IPS DF 4.7 (cell line): ENCODE results near the gene STOM.

ENCODE experiments used
- DNase-seq: peaks from one replicate; pipeline ENCODE4 v3.0.0-alpha.2; 2013; ENCODE audit warnings: low spot score; ENCODE audit errors: extremely low read depth

The STOM gene

DNA sequence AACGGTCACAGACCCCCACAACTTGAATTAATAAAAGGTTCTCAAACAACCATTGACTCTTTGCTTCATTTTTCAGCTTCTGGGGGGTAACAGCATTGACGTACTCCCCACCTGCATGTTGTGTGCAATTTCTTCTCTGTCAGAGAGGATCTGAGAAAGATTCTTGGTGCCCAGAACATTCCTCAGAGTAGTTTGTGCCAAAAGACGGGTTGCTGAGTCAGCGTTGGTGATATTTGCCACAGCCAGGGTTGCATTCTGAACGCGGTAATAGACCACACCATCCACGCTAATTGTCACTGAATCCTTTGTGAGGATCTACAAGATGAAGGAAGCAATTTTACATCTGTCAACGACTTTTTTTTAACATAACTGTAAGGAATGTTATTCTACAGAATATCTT is 21.0 kb downstream of the STOM start:
- no peak for DNase-seq

DNA sequence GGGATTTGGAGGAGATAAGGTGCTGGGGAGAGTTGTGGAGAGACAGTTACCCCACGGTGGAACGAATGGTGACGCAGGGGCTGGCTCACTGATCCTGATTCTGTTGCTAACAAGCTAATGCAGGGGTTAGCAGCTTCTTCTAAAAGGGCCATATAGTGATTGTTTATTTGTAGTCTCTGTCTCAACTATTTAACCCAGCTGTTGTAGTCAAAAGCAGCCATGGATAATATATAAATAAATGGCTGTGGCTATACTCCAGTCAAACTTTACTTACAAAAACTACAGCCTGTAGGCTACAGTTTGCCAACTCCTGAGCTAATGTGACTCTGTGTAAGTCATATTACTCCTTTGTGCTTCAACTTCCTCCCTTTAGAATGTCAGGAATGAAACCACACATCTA is 21.8 kb downstream of the STOM start:
- no peak for DNase-seq

DNA sequence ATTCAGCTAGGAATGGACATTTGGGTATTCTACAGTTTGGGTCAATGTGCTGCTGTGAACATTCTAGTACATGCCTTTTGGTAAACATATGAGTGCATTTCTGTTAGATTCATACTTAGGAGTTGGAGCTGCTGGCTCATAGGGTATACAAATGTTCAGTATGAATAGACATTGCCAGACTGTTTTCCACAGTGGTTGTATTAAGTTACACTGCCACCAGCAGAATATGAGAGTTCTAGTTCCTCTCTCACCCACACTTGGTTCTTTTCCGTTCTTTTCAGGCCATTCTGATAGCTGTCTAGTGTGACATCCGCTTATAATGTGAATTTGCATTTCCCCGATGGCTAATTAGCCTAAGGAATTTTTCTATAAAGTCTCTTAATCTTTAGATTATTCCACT is 25.0 kb downstream of the STOM start:
- no peak for DNase-seq

DNA sequence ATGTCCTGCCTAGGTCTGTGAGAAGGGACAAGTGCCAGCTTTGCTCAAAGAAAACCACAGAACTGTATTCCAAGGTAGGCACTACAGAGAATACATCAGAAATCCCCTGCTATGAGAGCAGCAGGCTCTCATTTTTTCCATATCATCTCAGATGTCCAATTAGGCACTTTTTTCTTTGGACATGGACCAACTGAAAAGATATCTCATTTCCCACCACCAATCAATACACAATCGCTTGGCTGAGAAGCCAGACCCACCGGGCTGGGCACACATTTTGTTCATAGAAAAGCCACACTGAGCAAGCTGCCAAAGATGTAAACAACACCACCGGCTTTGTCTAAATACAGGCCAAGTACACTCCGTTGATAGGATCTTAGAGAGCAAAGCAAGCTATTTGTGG is 25.9 kb downstream of the STOM start:
- no peak for DNase-seq

DNA sequence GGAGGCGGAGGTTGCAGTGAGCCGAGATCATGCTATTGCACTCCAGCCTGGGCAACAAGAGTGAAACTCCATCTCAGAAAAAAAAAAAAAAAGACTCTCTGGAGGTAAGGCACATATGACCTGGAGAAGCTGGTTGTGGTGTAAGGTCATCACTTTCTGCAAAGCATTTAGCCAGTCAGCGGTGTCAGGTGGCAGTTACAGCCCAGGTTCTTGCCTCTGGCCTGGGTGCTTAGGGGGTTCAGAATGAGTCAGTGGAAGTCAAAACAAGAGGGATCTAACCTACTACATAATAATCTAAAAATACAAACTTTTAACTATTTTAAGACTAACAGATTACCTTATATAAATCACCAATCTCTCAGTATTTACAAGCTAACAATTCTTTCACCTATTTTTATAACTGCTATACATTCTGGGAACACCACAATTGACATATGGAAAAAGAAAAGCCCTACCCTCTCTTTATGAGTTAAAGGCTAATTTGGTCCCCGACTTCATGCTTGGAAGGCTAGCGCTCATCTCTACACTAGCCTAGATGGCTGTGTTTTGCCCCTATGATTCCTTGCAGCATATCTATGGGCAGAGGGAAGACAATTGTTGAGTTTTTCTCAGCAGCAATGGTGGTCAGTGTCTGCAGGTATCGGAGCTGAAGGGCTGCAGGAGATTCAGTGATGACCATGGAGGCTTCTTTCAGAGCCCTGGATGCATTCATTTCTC is 29.2 kb downstream of the STOM start:
- no peak for DNase-seq

DNA sequence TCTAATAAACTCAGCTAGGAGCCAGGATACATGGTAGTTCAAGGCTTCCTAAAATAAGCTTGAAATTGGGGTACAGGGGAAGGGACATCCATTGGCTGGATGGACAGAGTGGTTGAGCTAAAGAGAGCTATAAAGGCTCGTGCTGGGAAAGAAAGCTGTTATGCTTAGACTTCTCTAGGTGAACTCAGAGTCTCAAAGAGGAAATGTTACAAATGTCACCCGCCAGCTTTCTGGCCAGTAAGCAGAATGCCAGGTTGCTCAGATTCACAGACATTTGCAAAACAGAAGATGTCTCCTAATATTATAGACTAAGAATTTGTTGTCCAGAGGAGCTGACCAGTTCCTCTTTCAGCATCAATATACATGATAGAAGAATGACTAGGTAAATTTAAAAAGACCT is 30.6 kb downstream of the STOM start:
- no peak for DNase-seq

DNA sequence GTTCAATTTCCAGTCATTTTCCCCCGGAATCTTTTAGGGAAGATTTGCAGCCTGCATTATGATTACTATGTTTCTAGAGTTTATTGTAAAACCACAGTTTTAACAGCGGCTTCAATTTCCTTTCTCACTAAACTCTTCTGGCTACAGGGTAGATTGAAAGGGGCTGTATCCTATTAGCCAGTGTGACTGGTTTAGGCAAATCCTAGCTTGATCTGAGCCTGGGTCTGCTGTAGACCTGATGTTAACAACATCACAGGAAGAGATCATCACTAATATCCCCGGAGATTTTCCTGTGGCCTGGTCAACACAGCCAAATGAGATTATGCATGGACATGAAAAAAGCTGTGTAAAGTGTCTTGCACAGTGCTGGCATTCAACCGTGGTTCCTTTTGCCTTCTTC is 33.4 kb downstream of the STOM start:
- no peak for DNase-seq

DNA sequence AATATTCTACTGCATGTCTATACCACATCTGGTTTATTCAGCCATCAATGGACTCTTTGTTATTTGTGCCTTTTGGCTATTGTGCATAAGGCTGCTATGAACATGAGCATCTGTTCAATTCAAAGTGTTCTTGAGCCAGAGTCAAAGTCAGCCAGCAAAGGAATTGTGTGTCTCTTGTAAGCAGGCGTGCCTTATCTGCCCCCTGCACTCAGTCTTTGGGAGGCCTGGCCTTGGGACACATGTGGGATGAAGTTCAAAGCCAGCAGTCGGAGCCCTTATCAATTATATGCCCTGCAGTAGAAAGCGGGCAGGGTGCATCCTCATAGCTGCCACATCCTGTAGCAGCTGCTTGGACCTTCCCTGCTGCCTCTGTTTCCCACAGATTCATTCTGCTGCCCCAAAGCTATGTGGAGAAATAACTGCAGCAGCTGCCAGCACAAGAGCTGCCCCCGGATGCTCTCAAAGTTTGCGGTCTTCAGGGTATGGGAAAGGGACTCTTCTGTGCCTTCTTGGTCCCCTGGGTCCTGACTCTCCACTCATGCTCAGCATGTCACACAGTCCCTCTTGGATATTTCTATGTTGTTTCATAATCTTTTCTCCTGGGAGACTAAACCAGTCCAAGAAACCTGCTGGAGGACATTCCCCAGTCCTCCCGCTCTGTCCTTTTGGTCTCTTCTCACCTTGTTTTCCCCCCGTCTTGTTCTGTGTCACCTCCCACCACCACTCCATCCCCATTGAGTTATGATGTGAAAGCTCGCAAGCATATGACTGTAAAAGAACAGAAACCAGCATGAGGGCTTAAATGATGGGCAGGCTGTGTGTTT is 35.9 kb downstream of the STOM start:
- DNase-seq, result no peak

DNA sequence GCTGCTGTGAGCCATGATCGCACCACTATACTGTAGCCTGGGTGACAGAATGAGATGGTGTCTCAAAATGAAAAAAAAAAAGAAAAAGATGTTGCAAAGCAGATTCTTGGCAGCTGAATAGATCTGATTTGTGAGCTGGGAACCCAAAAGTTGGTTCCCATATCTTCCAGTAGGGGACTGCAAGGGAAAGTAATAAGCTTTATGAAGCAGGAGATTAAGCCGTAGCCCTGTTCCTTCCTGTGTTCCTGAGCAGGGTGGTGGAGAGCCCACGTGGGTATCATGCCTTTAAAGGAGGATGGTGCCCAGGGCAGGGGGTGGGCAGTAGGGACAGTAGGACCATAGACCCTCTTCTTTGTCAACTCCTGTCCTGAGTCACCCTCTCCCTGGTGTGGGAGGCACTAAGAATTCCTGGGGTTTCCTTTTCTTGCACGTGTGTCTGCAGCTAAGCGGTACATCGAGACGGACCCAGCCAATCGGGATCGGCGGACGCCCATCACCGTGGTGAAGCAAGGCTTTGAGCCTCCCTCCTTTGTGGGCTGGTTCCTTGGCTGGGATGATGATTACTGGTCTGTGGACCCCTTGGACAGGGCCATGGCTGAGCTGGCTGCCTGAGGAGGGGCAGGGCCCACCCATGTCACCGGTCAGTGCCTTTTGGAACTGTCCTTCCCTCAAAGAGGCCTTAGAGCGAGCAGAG is 37.9 kb downstream of the STOM start:
- DNase-seq, result no peak

DNA sequence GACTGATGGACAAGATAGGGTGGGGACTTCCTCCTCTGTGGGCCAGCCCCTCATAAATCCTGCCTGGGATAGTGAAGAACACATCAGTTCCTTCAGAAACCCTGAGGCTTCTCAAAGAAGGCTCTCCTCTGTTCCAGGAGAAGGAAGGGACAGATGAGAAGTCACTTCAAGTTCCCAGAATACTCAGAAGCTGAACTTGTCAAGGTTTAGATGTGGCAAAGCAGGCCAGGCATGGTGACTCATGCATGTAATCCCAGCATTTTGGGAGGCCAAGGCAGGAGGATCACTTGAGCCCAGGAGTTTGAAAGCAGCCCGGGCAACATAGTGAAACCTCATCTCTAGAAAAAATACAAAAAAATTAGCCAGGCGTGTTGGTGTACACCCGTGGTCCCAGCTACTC is 38.5 kb downstream of the STOM start:
- DNase-seq, result no peak

DNA sequence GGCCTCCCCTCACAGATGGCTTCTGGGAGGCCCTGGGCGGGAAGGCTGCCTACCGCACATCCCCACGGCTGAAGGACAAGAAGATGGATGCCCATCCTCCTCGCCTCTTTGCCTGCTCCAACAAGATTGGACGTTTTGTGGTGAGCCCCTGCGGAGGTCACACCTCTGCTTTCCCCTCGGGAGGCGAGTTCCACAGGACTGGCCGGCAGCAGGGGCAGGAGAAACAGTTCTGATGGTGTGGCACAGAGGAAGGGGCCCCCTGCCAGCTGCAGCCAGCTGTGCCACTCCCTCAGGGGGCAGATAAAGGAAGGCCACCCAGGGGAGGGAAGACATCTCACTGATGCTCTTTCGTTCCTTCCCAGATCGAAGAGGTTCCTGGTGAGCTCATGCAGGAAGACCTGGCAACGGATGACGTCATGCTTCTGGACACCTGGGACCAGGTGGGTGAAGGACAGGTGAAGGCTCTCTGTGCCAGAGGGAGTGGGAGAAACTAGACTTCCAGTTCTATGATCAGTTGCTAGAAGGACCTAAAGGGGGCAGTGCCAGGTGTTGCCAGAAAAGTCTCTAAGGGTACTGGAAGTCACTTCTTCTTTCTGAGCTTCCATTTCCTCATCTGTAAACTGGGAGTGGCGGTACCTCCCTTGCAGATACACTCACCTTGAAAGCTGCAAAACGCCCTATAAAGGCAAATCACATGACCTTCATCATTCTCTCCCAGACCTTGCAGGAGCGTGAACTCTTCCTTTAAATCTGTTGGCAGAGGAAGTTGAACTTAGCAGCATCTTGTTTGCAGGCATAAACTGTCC is 41.0 kb downstream of the STOM start:
- no peak for DNase-seq

DNA sequence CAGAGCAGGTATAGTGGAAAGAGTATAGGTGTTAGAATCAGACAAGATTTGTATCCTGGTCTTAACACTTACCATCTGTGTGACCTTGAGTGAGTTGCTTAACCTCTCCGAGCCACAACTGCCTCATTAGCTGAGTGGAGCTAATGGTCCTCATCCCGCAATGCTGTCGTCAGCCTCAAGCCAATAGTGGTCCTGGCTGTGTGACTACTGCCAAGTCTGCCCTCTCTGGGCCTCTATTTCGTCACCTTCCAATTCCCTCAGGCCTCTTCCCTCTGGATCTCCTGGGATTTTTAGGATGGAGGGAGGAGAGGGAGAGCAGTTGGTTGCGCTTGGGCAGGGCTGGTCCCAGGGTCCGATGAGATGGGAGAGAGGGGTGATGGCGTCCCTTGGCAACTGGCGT is 41.6 kb downstream of the STOM start:
- DNase-seq, result no peak

DNA sequence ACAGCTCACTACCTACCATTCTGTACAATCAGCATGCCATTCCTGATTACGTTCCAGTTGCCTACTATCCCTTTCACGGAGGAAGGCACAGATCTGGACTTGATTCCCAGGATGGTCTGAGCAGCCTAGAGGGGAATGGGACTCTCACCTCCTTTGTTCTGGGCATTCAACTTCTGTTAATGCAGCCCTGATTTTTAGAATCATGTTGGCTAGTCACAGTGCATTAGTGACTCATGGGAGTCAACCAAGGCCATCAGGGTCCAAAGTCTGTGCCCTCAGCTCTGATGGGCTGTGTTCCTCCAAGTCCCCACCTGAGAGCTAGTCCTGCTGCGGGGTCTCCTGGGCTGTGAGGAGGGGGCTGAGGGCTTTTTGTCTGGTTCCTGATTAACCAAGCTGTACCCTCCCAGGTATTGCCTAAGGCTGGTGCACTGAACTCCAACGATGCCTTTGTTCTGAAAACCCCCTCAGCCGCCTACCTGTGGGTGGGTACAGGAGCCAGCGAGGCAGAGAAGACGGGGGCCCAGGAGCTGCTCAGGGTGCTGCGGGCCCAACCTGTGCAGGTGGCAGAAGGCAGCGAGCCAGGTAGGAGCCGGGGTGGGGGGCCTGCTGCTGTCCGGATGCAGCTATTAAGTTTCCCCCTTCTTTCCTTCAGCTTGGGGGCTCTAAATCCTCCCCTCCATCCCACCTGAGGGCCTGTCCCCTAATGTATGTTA is 43.0 kb downstream of the STOM start:
- DNase-seq, result no peak

DNA sequence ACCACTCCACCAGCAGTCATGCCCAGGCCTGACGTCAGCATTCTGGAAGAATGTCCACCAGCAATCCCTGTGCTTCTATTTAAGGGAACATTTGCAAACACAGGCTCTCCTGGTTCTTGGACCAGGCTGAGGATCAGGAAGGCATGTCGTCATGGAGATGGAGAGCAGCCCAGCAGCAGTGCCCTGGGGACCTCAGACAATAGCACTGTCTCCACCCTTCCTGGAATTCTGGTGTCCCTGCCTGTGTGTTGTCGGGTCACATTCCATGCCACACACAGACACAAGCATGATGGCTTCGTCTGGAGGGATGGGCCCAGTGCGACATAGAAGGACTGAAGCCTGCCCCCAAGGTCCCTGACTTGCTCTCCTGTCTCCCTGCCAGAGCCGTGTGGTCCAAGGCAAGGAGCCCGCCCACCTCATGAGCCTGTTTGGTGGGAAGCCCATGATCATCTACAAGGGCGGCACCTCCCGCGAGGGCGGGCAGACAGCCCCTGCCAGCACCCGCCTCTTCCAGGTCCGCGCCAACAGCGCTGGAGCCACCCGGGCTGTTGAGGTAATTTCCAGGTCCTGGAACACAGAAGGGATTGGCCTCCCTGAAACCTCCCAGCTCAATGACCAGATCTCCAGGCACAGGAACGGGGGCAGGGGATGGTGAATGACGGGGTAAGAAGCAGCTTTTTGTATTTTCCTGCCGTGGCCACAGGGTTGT is 43.8 kb downstream of the STOM start:
- DNase-seq, result no peak

DNA sequence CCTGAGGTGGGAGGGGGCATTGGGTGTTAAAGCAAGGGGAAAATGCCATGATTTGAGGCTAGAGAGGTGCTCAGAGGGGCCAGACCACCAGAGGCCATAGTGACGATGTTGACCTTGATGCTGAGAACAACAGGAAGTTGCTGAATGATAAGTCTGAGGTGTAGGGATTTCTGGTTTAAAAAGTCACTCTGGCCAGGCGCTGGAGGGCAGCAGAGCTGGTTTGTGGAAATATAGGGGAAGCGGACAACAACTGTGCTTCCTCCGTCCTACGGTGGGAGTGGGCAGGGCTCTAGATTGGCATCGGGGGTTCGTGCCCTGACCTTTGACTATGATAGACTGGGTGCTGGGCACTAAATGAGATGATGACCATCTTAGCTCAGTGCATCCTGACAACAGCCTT is 44.7 kb downstream of the STOM start:
- DNase-seq, result no peak

DNA sequence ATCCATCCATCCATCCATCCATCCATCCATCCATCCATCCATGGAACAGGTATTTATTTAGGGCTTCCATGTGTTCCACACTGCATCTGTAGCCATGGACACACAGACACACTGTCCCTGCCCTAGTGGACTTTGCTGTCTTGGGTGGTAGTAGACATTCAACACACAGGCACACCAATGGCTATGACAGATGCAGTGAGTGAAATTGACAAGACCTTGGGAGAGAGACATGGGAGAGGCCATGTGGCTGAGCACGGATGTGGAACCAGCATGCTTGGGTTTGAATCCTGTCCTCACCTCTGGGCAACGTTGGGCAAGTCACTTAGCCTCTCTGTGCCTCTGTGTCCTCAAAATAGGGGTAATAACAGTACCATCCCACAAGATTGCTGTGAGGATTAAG is 45.3 kb downstream of the STOM start:
- DNase-seq, result no peak

DNA sequence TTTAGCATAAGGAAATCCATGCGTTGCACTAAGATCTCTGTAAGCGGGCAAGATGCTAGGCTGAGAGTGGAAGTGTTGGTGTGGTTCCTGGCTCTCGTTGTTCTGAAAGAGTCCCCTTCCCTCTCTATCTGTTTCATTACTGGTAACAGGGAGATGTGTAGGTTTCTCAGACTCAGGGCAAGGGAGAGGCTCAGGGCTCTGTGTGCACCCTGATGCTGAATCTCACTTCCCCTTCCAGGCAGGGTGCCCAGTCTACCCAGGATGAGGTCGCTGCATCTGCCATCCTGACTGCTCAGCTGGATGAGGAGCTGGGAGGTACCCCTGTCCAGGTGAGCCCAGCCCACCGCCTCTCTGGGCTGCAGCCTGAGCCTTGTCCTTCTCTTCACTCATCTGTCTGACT is 45.7 kb downstream of the STOM start:
- no peak for DNase-seq

DNA sequence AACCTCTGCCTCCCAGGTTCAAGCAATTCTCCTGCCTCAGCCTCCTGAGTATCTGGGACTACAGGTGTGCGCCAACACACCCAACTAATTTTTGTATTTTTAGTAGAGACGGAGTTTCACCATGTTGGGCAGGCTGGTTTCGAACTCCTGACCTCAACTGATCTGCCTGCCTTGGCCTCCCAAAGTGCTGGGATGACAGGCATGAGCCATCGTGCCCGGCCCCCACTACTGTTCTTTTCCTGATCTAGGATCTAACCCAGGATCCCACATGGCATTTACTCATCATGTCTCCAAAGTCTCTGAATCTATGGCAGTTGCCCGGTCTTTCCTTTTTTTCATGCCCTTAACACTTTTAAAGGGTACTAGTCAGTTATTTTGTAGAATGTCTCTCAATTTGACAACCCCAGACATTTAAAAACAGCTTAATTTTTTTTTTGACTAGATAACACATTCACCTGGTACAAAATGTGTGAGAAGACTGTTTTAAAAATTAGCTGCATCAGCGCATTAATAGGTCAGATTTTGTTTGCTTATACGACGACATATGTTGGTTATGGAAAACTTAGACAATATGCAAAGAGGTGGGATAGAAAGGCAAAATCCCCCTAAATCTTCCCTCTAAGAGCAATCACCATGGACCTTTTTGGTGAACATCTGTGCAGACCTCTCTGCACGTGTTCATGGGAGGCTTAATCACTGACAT is 46.5 kb downstream of the STOM start:
- no peak for DNase-seq

DNA sequence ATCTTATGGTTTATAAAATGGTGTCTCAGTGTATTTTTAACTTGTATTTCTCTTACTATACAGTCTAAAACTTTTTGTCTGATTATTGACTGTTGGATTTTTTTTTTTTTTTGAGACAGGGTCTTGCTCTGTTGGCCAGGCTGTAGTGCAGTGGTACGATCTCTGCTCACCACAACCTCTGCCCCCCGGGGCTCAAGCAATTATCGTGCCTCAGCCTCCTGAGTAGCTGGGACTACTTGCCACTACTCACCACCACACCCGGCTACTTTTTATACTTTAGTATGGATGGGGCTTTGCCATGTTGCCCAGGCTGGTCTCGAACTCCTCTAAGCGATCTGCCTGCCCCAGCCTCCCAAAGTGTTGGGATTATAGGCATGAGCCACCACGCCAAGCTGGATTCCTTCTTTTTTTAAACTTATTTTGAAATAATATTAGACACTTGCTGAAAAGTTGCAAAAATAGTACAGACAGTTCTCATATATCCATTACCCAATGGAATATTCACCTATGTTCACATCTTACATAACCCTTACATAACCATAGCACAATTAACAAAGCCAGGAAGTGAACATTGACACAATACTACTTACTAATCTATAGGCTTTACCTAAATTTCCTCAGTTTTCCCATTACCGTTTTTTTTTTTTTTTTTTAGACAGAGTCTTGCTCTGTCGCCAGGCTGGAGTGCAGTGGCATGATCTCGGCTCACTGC is 47.2 kb downstream of the STOM start:
- DNase-seq, result no peak
